Esophagus muscularis mucosa (tissue), 4 donors: ENCODE measurements around the gene CDC40.

Experiments
- CTCF ChIP-seq, 3 experiments: fragments of 200-600 bp in 2 of 3; fragments of 450-650 bp in 1 of 3; sonication (generic) in 2 of 3; IDR thresholded peaks; one replicate each; pipeline ENCODE4 v1.5.1; 2017 to 2019; ENCODE audit warnings: antibody characterized with exemption in 3 of 3, mild to moderate bottlenecking in 2 of 3, moderate library complexity in 1 of 3
- EP300 ChIP-seq: sonication (generic); formaldehyde crosslinking; IDR thresholded peaks from one replicate; pipeline ENCODE4 v1.6.1; 2017; ENCODE audit warnings: antibody characterized with exemption
- POLR2A ChIP-seq: fragments of 450-650 bp; IDR thresholded peaks from one replicate; pipeline ENCODE4 v1.6.1; 2017; ENCODE audit warnings: antibody characterized with exemption, moderate library complexity, mild to moderate bottlenecking, low read depth

- TF ChIP-seq CTCF (IDR thresholded peaks at IDR 0.05) (no peak), POLR2A (no peak), EP300 (no peak)
Observed at GRCh38 chr6:110269623-110270022, 89.4 kb downstream of the CDC40 start.
